Esophagus (tissue), 2 donors: ENCODE data around the gene CALR. TPM values are rescaled to one million over a fixed set of nuclear protein-coding genes. Genes with fewer than 3 reads are reported as not detected.
A peak's percentile ranks its signal among the peaks of the same experiment; 100 is the strongest.
"Not testable (repeated sequence)": the region's sequence is repeated elsewhere in the genome, so short reads cannot be mapped to it uniquely, and the experiment has no call there.

ENCODE experiments used
- H3K27ac ChIP-seq, 2 donors: one replicate each; pipeline ENCODE4 v1.5.1; 2013; ENCODE audit warnings: low read depth in 2 of 2, mild to moderate bottlenecking in 2 of 2, inconsistent platforms in 1 of 2, low read length in 1 of 2, moderate library complexity in 1 of 2
- H3K27me3 ChIP-seq, 2 donors: one replicate each; pipeline ENCODE4 v1.6.1; 2013; ENCODE audit warnings: low read length in 2 of 2, control low read depth in 1 of 2, mild to moderate bottlenecking in 1 of 2; ENCODE audit not compliant: insufficient read depth in 2 of 2, control insufficient read depth in 1 of 2
- H3K36me3 ChIP-seq, 2 donors: one replicate each; pipeline ENCODE4 v1.6.1; 2013; ENCODE audit warnings: low read length in 1 of 2; ENCODE audit not compliant: control insufficient read depth in 2 of 2, insufficient read depth in 2 of 2
- H3K4me1 ChIP-seq, 2 donors: one replicate each; pipeline ENCODE4 v1.6.1; 2013; ENCODE audit warnings: low read length in 1 of 2; ENCODE audit not compliant: control insufficient read depth in 2 of 2, insufficient read depth in 2 of 2
- H3K4me3 ChIP-seq, 2 donors: one replicate each; pipeline ENCODE4 v1.5.1; 2013; ENCODE audit warnings: low read length in 2 of 2, mild to moderate bottlenecking in 2 of 2, low read depth in 1 of 2, moderate library complexity in 1 of 2
- H3K9me3 ChIP-seq, 2 donors: one replicate each; pipeline ENCODE4 v1.6.1; 2013; ENCODE audit warnings: mild to moderate bottlenecking in 2 of 2, low read depth in 1 of 2, low read length in 1 of 2, moderate library complexity in 1 of 2; ENCODE audit not compliant: control insufficient read depth in 2 of 2, insufficient read depth in 1 of 2
- WGBS, 2 donors: extraction: QIAGEN DNeasy Blood & Tissue Kit; methylation state at CpG; one replicate each; pipeline ENCODE4 v1.1.7; 2013; 5-methylcytosine and 5-hydroxymethylcytosine counted together
- polyA plus RNA-seq, 2 donors: library from polyadenylated mRNA; stranded (reverse); fragments of 200-250 nt; gene quantifications; one replicate each; pipeline ENCODE4 v1.2.3, GENCODE V29; 2013
- donor health status: healthy with polysubstance abuse.
- donor health status: Bipolar disorder and iron deficiency.

CALR gene
- polyA plus RNA-seq, 2 donors, result 173 to 361 TPM

DNA sequence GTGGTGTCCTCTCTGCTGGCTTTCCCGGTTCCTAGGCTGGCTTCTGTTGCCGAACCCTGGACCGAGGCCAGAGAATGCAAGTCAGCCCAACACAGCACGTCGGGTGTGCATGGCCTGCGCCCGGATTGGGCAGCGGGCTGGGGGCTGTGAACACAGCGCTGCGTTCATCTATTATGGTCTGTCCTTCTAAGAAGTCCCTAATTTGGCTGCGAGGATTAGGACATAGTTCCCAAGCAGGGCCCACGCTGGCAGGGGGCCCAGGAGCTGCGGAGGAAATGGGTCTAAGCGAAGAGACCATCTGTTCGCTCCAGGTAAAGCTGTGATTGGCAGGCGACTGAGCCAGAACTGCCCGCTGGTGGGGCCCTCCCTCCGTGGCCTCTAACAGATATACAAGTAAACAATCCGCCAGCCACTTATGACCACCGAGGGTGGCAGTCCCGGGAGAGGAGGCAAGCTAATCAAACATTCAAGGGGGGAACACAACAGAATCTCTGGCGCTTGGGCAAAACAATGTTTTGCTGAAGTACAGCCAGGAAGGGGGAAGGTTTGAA lies 25.3 kb upstream of the CALR start:
- 13 to 16% methylated on average over 22 of the region's 22 CpGs for WGBS, 2 donors
- Histone ChIP-seq H3K36me3 (no peaks in the 10 kb centered on the region), H3K27me3 (no peaks in the 10 kb centered on the region), H3K4me1 (peaks cover 0 to 13% of the 10 kb centered on the region in 2 donors), H3K4me3 (peak overlapping the region; percentile 21 to 23), H3K27ac (peak overlapping the region; percentile 89 to 93), H3K9me3 (no peaks in the 10 kb centered on the region)

DNA sequence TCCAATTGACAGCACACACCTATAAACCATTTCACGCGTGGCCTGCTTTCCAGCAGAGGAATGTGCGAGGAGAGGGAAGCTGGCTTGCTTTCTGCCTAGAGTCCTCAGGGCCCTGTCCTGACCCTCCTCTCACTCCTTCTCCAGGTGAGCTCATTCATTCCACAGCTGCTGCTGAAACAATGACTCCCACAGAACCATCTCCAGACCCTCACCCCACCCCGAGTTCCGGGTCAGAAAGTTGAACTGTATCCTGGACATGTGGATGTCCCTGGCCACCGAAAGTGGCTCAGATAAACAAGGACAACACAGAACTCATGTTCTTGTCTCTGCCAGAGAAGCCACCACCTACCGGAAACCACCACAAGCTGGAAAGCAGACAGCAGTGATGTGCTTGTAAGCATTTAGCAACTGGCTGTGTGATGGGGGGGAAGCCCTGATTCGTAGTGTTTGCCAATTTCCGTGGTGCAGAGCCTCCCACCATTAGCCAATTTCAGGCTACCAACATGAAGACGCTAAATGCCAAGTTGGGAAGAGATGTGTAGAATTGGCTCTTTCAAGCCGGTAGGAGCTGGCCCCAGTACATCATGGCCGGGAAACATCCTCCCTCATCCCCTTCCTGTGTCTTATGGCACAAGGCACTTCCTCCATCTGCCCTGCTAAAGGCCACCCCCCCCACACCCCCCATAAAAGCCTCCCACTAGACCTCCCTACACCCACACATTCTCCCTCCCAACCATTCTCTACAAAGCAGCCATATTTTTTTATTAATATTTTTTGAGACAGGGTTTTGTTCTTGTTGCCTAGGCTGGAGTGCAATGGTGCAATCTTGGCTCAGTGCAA lies 24.3 kb upstream of the CALR start:
- Histone ChIP-seq H3K4me3 (no peak overlapping the region), H3K4me1 (peaks cover 0 to 16% of the 10 kb centered on the region in 2 donors), H3K36me3 (no peaks in the 10 kb centered on the region), H3K27me3 (no peaks in the 10 kb centered on the region), H3K9me3 (no peaks in the 10 kb centered on the region), H3K27ac (peak overlapping the region; percentile 89 to 93)
- 43 to 50% methylated on average over 12 of the region's 12 CpGs for WGBS, 2 donors

DNA sequence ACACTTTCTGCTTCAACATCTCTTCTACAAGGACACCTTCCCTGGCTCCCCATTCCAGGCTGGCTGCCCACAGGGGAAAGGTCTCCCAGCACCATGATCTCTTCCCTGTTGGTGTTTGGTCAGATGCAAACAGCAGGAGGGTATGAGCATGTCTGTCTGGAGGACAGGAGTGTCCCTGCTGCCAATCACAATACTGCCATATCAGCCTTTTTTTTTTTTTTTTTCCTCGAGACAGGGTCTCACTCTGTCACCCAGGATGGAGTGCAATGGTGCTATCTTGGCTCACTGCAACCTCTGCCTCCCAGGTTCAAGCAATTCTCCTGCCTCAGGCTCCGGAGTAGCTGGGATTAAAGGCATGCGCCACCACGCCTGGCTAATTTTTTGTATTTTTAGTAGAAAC lies 22.5 kb upstream of the CALR start:
- not testable (repeated sequence) for H3K9me3 ChIP-seq, H3K27me3 ChIP-seq, H3K36me3 ChIP-seq, H3K27ac ChIP-seq, H3K4me3 ChIP-seq
- WGBS, 2 donors, result 82 to 84% methylated on average over 4 of the region's 4 CpGs
- H3K4me1 ChIP-seq, result peaks cover 0 to 16% of the 10 kb centered on the region in 2 donors

DNA sequence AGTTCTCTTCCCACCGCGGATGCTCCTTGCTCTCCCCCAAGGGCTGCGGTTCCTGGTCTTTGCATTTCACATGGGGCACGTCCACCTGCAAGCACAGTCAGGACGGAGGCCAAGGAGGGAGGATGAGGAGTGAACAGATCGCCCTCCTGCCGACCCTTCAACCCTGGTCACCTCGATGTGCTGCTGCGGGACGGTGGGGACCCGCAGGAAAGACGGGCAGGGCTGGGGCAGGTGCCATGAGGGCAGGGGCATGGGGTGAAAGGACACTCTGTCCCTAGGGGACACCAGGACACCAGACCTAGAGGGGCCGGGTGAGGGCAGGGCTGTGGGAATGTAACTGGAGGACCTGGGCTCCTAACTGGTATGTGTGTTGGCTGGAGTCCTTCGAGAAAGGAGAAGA lies 20.2 kb upstream of the CALR start:
- H3K36me3 ChIP-seq, result peaks cover 0 to 9% of the 10 kb centered on the region in 2 donors
- peaks cover 0 to 9% of the 10 kb centered on the region in 2 donors for H3K4me1 ChIP-seq
- no peaks in the 10 kb centered on the region for H3K9me3 ChIP-seq
- H3K4me3 ChIP-seq, result no peak overlapping the region
- H3K27ac ChIP-seq, result no peak overlapping the region
- whole genome bisulfite sequencing, 2 donors, result 92 to 95% methylated on average over 14 of the region's 14 CpGs
- H3K27me3 ChIP-seq, result no peaks in the 10 kb centered on the region

DNA sequence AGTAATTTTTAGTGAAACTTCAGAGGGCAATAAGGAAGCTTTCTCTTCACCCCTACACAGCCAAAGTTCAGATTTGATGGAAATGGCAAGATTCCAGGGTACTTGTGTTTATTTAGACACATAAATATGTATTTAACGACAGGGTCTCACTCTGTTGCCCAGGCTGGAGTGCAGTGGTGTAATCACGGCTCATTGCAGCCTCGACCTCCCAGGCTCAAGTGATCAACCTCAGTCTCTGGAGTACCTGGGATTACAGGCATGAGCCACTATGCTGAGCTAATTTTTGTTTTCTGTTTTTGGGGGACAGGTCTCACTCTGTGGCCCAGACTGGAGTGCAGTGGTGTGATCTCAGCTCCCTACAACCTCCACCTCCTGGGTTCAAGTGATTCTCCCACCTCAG lies 17.4 kb upstream of the CALR start:
- Histone ChIP-seq H3K36me3 (peaks cover 15 to 24% of the 10 kb centered on the region in 2 donors), H3K9me3 (no peaks in the 10 kb centered on the region), H3K4me3 (no peak overlapping the region), H3K27ac (no peak overlapping the region), H3K4me1 (peaks cover 0 to 3% of the 10 kb centered on the region in 2 donors), H3K27me3 (no peaks in the 10 kb centered on the region)
- 55 to 64% methylated on average over 3 of the region's 3 CpGs for WGBS, 2 donors

DNA sequence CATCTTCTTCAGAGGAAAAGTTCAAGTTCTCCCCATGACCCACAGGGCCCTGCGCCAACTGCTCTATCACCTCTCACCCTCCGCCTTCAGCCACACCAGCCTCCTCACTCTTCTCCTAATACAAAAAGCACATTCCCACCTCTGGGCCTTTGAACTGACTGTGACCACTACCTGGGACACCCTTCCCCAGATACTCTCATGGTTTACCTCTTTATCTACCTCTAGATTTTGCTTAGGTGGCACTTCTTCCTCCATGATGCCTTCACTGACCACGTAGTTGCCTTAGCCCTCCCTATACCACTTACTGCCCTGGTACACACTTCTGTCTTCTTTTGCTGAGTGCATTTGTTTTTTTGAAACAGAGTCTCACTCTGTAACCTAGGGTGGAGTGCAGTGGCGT lies 15.4 kb upstream of the CALR start:
- no peak overlapping the region for H3K27ac ChIP-seq
- H3K36me3 ChIP-seq, result peaks cover 15 to 36% of the 10 kb centered on the region in 2 donors
- no peaks in the 10 kb centered on the region for H3K9me3 ChIP-seq
- 99% methylated on average over 4 of the region's 4 CpGs for WGBS, 2 donors
- peaks cover 0 to 3% of the 10 kb centered on the region in 2 donors for H3K4me1 ChIP-seq
- no peaks in the 10 kb centered on the region for H3K27me3 ChIP-seq
- no peak overlapping the region for H3K4me3 ChIP-seq

DNA sequence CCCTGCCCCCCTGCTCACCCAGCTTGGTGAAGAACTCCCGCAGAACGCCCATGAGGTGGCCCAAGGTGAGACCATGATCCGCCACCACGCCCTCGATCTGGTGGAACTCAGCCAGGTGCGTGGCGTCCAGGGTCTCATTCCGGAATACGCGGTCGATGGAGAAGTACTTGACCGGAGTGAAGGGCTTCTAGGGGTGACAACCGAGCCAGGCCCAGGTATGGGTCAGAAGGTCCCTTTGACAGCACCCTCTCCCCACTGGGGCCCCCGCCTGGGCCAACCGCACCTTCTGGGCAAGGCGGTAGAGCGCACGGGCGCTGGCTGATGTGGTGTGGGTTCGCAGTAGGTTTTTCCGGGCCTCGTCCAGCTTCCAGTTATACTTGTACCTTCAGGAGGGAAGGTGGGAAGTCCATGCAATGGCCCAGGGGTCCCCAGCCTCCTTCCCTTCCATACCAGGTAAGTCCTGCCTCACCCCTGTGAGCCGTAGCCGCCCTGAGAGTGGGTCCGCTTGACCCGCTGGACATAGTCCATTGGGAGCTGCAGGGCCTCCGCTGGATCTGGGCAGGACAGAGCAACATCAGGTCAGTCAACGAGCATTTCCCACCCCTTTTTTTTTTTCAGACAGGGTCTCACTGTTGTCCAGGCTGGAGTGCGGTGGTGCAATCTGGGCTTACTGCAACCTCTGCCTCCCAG lies 13.6 kb upstream of the CALR start:
- H3K4me1 ChIP-seq, result no peaks in the 10 kb centered on the region
- no peak overlapping the region for H3K4me3 ChIP-seq
- peaks cover 27 to 45% of the 10 kb centered on the region in 2 donors for H3K36me3 ChIP-seq
- H3K9me3 ChIP-seq, result no peaks in the 10 kb centered on the region
- H3K27me3 ChIP-seq, result no peaks in the 10 kb centered on the region
- 97 to 98% methylated on average over 29 of the region's 29 CpGs for WGBS, 2 donors
- no peak overlapping the region for H3K27ac ChIP-seq

DNA sequence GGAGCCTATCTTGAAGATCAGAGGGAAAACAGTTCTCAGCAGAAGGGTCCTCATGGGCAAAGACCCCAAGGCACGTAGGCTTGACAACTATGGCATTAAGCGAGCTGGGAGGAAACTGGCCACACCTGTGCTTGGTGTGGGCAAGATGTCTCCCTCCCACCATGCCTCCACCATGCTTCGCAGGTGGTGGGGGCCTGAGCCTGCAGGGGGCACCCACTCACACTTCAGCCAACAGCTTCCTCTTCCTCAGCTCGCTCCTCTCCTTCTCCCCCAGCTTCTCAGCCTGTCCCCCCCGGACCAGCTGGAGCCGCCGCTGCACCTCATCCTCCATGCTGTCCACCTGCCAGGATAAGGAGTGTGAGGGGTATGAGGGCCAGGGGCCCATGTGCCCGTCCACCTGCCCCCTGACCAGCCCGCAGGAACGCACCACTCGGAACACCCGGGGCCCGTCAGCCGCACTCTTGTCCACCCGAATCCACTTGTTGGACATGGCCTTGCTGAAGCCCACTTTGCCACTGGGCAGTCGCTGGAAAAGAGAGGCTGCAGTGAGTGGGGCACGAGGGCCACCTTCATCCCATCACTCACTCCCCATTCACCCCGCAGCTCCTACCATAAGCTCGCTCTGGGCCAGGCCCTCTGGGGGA lies 8.3 kb upstream of the CALR start:
- H3K9me3 ChIP-seq, result no peaks in the 10 kb centered on the region
- no peak overlapping the region for H3K4me3 ChIP-seq
- 92 to 93% methylated on average over 19 of the region's 19 CpGs for WGBS, 2 donors
- peaks cover 4 to 9% of the 10 kb centered on the region in 2 donors for H3K4me1 ChIP-seq
- no peak overlapping the region for H3K27ac ChIP-seq
- peaks cover 14 to 29% of the 10 kb centered on the region in 2 donors for H3K36me3 ChIP-seq
- no peaks in the 10 kb centered on the region for H3K27me3 ChIP-seq
